Right ventricle myocardium inferior (tissue), 1 donor: ENCODE results near the gene WDR33. TPM values are rescaled to one million over a fixed set of nuclear protein-coding genes. Genes with fewer than 3 reads are reported as not detected.

ENCODE experiments used
- ATAC-seq: fragments of 200-7000 bp; cut with Tn5 transposase; one replicate; pipeline ENCODE4 v1.9.1; 2020; ENCODE audit warnings: mild to moderate bottlenecking, moderate library complexity
- DNase-seq: peaks from one replicate; pipeline ENCODE4 v3.0.0; 2021; ENCODE audit errors: missing footprints
- intact Hi-C: fragments of 100-400 bp; cut with DNase I; formaldehyde crosslinking; loops from one replicate; pipeline ENCODE4 v1.11.0; 2022
- total RNA-seq: library from RNA; stranded (reverse); fragmentation: NEBNext Ultra II Directional; extraction: Animal tissue kit (Norgen Biotek cat#: 25700); gene quantifications from one replicate; pipeline ENCODE4 v1.2.1, GENCODE V29; 2021
- donor health status: DM: no; HTN: yes; CAD: no; lungs with severe emphysema.

WDR33 gene
- total RNA-seq, 1 donor from 2014 or later = 42.7 TPM

- DNase-seq (no peak), ATAC-seq (no peak)
- intact Hi-C loops = loop anchor here (5.0 to 10.0 kb wide), 2 partner anchors 113 to 140 kb away; no protein-coding TSS in a partner anchor
Observed at GRCh38 chr2:127704641-127705390, 106.2 kb downstream of the WDR33 start.

GRCh38 chr2:127703282-127703681 is 107.7 kb downstream of the WDR33 start:
- DNase-seq (no peak), ATAC-seq (no peak)
- intact Hi-C loops = loop anchor here (5.0 to 10.0 kb wide), 2 partner anchors 111 to 142 kb away; no protein-coding TSS in a partner anchor

GRCh38 chr2:127702395-127703009 is 108.5 kb downstream of the WDR33 start:
- DNase-seq = no peak
- intact Hi-C loops = loop anchor here (5.0 to 10.0 kb wide), 2 partner anchors 110 to 142 kb away; no protein-coding TSS in a partner anchor
- ATAC-seq = no peak

GRCh38 chr2:127701651-127702394 is 109.1 kb downstream of the WDR33 start:
- intact Hi-C loops = loop anchor here (2.0 to 10.0 kb wide), 4 partner anchors 25 to 143 kb away; partner anchors contain the start of gene WDR33
- ATAC-seq = peak; percentile 70
- DNase-seq = peak; percentile 91

- intact Hi-C loops = loop anchor here (2.0 to 10.0 kb wide), 4 partner anchors 24 to 144 kb away; partner anchors contain the start of gene WDR33
- DNase-seq (peak; percentile 96), ATAC-seq (peak; percentile 92)
Observed at GRCh38 chr2:127701193-127701650, 109.7 kb downstream of the WDR33 start, which contains the start of gene SFT2D3. SFT2D3 (plus strand) TSS chr2:127701497; CDS start chr2:127701529, 32 bp downstream.

- ATAC-seq (peak; percentile 19), DNase-seq (peak; percentile 86)
- intact Hi-C loops = loop anchor here (2.0 to 10.0 kb wide), 4 partner anchors 24 to 144 kb away; partner anchors contain the start of gene WDR33
Observed at GRCh38 chr2:127700527-127701192, 110.3 kb downstream of the WDR33 start.

GRCh38 chr2:127698553-127699355 is 112.2 kb downstream of the WDR33 start:
- ATAC-seq (no peak), DNase-seq (no peak)
- intact Hi-C loops = no loop called here

- ATAC-seq (no peak), DNase-seq (no peak)
- intact Hi-C loops = no loop called here
Observed at GRCh38 chr2:127697482-127698180, 113.3 kb downstream of the WDR33 start.

GRCh38 chr2:127695491-127696472 is 115.2 kb downstream of the WDR33 start:
- intact Hi-C loops = no loop called here
- DNase-seq = no peak

GRCh38 chr2:127694986-127695385 is 116.0 kb downstream of the WDR33 start:
- intact Hi-C loops = no loop called here
- no peak for DNase-seq
- peak; percentile 34 for ATAC-seq

More at GRCh38 chr2:127695491-127696472, 115.2 kb downstream of the WDR33 start:
- ATAC-seq = peak; percentile 56

GRCh38 chr2:127690696-127691095 is 120.3 kb downstream of the WDR33 start:
- intact Hi-C loops = no loop called here
- ATAC-seq = no peak
- DNase-seq = no peak

GRCh38 chr2:127688405-127688804 is 122.6 kb downstream of the WDR33 start:
- intact Hi-C loops = no loop called here
- ATAC-seq = no peak
- DNase-seq = no peak

- ATAC-seq (no peak), DNase-seq (no peak)
- intact Hi-C loops = no loop called here
Observed at GRCh38 chr2:127685410-127686080, 125.4 kb downstream of the WDR33 start.

- intact Hi-C loops = no loop called here
- no peak for DNase-seq
Observed at GRCh38 chr2:127683757-127684156, 127.2 kb downstream of the WDR33 start.

GRCh38 chr2:127683056-127683455 is 127.9 kb downstream of the WDR33 start:
- no peak for DNase-seq

More at GRCh38 chr2:127683757-127684156, 127.2 kb downstream of the WDR33 start:
- no peak for ATAC-seq

More at GRCh38 chr2:127683056-127683455, 127.9 kb downstream of the WDR33 start:
- intact Hi-C loops = no loop called here
- no peak for ATAC-seq
